HG02973 (cell line): Measurements from ENCODE around the gene ITCH.

Source experiments
- ATAC-seq: cut with Tn5 transposase; IDR thresholded peaks from one replicate; pipeline ENCODE4 v1.9.1; 2021; ENCODE audit warnings: moderate library complexity; ENCODE audit not compliant: unreplicated experiment

Gene ITCH

DNA sequence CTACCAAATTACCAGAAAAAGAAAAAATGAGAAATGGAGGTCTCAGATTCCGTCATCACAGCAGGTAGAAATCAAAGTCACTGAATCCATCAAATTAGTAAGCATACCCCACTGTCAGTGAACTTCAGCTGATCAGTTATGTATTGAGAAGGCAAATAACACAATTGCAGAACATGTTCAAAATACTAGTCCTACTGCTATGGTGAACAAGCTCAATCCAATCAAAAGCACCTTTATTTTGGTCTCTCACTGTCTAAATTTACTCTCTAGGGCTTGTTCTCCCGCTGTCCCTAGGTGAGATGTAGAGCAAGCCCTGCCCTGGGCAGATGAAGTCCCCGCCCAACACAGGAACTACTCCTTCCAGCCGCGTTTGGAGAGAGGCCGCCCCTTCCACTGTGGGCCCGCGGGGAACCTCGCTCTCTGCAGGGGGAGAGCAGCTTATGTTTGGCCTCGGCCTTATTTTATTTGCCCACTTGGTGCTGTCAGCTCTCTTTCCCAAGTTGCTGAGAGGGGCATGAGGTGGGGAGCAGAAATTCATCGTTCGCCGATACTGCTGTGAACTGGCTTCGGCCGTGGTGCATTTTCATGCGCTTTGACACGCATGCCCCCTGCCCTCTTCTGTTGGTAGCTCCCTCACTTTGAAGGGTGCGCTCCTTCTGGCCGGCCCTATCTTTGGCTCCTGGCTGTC is 181.2 kb downstream of the ITCH start:
- ATAC-seq: no peak

DNA sequence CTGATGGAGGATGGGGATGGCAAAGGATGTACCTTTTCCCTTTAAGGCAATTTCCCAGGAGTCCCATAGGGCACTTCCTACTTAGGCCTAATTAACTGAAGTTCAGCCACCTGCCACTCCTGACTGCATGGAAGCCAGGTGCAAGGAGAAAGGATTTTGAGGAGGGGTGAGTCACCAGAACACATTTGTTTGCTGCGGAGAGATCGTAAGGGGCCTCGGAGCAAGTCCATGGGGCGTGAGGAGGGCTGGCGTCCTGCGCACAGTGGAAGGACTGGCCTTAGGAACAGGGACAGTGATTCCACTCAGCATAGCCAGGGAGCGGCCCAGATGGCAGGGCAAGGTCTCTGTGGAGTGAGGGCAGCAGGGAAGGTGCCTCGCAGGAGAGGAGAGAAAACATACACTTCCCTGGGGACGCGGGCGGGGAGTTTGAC is 183.7 kb downstream of the ITCH start:
- no peak for ATAC-seq

DNA sequence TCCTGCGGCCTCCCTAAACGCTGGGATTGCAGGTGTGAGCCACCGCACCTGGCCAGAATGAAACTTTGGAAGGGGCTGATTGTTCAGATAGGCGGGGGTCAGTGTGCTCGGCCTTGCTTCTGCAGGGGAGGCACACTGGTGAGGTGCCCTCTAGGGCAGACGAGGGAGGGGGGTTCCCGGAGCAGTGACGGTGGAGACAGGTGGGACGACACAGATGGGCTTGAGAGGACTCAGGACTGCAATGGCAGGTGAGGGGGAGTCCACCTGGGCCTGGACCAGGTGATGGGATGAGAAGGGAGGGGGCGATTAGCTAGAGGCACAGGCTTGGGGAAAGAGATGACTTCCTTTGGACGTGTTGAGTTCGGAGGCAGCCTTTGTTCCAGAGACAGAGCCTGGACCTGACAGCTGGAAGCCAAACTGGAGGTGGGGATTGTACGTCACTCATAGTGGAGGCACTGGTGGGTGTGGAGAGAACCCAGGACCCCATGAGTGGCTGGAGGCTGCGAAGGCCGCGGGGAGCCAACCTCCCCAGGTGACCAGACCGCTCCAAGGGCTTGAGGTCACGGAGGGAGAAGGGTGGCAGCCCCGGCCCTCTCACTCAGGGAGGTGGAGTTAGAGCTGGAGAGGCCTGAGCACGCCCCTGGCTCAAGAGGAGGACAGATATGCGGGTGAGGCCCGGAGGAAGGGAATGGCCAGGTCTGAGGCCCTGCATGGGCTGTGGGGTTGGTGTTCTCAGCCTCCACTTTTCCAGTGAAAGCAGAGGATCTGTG is 185.0 kb downstream of the ITCH start:
- no peak for ATAC-seq

DNA sequence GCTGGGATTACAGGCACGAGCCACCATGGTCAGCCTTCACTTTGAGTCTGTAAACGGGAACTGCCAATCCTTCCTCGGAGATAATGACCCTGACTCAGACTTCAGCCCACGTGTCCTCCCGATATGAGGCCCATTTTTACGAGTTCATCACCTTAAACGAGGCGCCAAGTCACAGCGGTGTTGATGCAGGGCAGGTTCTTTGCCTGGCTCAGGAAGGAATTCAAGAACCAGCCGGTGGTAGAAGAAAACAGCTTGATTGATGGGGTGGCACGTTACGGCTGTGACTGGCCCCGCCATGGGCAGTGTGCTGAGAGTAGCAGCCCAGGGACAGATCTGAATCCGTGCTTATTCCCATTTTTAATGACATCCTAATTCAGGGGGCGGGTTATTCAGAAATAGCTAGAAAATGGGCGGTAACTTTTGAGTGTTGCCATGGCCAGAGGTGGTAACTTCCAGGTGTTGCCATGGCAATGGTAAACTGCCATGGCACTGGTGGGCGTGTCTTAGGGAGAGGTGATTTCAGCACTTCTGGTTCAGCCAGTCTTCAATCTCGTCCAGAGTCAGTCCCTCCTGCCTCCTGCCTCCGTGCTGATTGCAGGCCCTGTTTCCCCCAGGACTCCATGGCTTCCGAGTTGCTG is 186.3 kb downstream of the ITCH start:
- no peak for ATAC-seq

DNA sequence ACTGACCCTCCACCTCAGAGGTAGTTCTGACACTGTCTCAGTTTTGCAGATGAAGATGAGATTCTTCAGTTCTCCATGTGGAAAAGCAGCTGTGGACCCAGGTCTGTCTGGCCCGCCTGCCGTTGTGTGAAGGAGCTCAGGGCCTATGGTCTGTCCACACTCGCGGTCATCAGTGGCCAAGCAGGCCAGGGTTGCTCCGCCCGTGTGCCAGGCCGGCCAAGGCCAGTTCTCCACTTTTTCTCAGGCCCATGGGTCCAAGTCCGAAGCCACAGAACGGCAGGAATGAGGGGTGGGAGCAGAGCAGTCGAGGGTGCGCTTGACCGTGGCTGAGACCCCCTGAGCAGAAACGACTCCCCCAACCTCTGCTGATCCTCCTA is 186.8 kb downstream of the ITCH start:
- ATAC-seq: no peak

DNA sequence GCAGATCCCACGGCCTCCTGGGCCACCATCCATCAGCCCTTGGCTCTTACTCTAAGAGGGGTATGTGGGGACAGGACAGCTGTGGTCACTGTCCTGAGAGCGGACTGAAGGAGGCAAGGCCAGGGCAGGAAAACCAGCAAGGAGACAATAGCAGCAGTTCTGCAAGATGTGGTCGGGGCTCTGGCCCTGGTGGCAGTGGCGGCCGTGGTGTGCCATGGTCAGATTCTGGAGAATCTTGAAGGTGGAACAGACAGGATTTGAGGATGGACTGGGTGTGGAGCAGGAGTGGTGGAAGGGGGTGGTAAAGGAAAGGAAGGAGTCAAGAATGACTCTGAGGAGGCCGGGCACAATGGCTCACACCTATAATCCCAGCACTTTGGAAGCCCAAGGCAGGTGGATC is 189.5 kb downstream of the ITCH start:
- ATAC-seq: no peak

DNA sequence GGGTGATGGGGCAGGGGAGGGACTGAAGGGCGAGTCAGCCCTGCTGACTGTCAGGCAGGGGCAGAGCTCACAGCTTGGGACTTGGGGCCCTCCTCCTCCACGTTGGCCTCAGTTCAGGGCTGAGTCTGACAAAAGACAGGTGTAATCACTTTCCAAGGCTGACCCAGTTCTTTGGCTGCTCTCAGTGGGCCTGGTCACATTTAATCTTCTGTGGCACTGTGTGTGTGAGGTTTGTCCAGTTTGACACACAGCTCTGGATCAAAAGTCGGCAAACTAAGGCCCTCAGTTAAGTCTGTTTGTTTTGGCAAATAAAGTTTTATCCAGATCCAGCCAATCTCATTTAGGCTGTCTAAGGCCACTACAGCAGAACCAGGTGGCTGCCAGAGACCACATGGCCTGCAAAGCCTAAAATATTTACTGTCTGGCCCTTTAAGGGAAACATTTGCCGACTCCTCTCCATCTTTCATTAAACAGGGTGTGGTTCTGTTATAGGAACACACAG is 190.3 kb downstream of the ITCH start:
- ATAC-seq: no peak

DNA sequence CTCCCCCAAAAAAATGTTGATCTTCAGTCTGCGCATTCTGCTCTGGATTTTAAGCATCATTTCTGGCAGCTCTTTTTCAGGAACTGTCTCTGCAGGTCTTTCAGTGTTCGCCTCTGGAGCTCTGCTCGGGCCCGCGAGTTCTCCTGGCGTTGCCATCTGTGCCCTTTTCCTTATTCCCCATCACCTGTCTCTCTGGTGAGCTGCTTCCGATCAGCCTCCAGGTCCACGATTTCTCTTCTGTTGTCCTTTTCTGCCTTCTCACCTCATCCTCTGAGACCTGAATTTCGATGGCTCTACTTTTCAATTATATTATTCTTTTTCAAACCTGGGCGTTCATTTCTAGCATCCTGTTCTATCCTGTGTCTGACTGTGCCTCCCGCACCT is 194.9 kb downstream of the ITCH start:
- ATAC-seq: no peak

DNA sequence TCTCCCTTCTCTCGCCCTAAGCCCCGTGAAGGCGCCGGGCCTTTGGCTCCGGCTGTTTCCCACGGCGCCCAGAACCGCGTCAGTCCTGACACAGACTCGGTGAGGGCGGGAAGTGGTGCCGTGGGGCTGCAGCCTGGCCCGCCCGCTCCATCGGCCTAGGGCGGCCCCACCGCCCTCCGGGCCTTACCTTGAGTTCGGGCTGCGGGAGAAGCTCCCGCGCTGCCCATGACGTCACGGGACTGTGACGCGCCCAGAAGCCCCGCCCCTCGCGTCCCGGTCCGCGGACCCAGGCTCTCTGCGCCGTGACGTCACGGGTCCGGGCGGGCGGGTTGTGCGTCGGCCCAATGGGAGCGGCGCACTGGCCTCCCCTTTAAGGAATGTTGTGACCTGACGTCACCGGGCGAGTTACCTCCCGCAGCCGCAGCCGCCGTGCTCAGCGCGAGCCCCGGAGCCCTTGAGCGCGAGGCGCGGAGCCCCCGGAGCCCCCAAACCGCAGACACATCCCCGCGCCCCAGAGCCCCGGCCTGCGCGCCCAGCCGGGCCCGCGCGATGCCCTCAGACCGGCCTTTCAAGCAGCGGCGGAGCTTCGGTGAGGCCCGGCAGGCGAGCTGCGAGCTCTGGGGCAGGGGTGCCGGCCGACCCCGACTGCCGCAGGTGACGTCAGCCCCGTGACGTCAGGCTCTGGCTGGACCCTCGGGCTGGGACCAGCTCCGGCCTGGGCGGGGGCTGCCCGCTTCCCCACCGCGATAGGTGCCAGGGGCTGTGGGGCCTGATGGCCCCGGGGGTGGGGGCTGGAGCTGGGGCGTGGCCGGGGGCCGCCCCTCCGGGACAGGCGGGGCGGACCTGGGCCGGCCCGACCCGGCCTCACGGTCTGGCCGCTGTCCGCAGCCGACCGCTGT is 195.5 kb downstream of the ITCH start, which contains the start of gene MAP1LC3A:
TSS of gene MAP1LC3A (plus strand) at position 399 of the 899 bp plus-strand sequence. CDS start at position 550, 151 bp downstream.
- ATAC-seq: peak; percentile 65

DNA sequence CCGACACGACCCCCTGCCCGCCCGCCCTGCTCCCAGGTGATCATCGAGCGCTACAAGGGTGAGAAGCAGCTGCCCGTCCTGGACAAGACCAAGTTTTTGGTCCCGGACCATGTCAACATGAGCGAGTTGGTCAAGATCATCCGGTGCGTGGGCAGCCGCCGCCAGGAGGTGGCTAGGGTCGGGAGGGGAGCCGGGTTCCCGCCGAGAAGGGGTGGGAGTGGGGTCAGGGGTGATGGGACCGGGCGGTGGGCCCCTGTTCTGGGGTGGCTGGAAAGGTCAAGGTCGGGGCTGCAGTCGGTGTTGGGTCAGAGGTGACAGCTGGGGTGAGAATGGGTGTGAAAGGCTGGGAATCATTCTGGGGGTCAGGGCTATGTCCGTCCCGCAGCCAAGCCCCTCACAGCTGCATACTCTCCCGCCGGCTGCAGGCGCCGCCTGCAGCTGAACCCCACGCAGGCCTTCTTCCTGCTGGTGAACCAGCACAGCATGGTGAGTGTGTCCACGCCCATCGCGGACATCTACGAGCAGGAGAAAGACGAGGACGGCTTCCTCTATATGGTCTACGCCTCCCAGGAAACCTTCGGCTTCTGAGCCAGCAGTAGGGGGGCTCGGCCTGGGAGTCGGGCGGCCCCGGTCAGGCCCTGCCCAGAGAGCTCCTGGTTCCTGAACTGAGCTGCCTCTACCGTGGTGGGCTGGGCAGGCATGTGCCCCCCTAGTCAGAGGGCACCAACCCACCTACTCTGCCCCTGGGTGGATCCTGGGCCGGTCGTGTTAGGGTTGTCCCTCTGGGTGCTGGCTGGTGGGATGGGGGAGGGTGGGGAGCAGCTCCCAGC is 196.5 kb downstream of the ITCH start:
- ATAC-seq: no peak

DNA sequence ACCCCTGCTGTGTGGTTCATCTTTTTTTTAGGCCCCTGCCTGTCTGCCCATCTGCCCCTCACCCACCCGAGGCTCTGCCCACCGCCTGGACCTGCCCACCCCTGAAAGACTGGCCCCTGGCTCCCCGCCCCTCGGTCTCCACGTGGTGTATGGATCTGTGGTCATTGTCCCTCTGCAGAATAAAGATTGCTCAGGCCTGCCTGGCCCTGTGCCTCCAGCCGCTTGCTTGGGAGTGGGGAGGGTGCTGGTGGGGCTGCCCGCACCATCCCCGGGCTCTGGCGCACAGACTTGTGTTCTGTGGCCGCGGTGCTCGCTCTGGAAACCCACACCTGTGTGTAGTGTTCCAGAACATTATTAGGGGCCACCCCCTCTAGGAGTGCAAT is 197.1 kb downstream of the ITCH start:
- no peak for ATAC-seq

DNA sequence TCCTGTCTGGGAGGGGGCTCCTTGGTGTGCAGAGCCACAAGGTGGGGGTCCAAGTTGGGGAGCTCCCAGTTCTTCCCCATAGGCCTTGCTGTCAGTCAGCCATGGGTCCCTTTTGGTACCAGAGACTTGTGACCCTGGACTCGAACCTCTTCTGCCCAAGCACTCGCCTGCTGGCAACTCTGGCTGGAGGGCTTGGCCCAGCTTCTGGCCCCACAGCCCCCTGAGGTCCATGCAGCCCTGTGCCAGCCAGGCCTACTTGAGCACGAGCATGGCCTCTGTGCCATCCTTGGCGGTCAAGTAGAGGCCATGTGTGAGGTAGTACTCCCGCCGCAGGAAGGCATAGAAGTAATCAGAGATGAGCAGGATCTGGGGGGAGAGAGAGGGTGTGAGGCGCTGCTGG is 197.5 kb downstream of the ITCH start:
- no peak for ATAC-seq
